Esophagus squamous epithelium (tissue), 5 donors: ENCODE data around the gene FAM241A. TPM values are rescaled to one million over a fixed set of nuclear protein-coding genes. Genes with fewer than 3 reads are reported as not detected.

Experiments used
- DNase-seq: peaks from one replicate; lab custom pipeline; 2025; lab: John Stamatoyannopoulos, UW
- H3K27ac ChIP-seq, 4 donors: fragments of 200-600 bp; sonication (generic); one replicate each; pipeline ENCODE4 v1.5.1; 2016 to 2019; ENCODE audit warnings: mild to moderate bottlenecking in 1 of 4
- H3K27me3 ChIP-seq, 4 donors: fragments of 200-600 bp; sonication (generic); 1 replicate in 3 of 4; 2 replicates in 1 of 4; pipeline versions ENCODE4 v1.5.1 to v1.6.0; 2017 to 2021; ENCODE audit warnings: antibody characterized with exemption in 1 of 4
- H3K36me3 ChIP-seq, 3 donors: fragments of 200-600 bp; sonication (generic); one replicate each; pipeline ENCODE4 v1.5.1; 2016 to 2019
- H3K4me1 ChIP-seq, 3 donors: fragments of 200-600 bp; sonication (generic); one replicate each; pipeline ENCODE4 v1.5.1; 2017 to 2019
- H3K4me3 ChIP-seq, 4 donors: fragments of 200-600 bp; sonication (generic); 1 replicate in 3 of 4; 2 replicates in 1 of 4; pipeline ENCODE4 v1.5.1; 2016 to 2019; ENCODE audit warnings: mild to moderate bottlenecking in 2 of 4, moderate library complexity in 1 of 4
- H3K9me3 ChIP-seq, 3 donors: fragments of 200-600 bp; sonication (generic); one replicate each; pipeline ENCODE4 v1.5.1; 2016 to 2019
- CTCF ChIP-seq, 6 experiments: fragments of 450-650 bp in 4 of 6; fragments of 200-600 bp in 2 of 6; sonication (generic) in 2 of 6; IDR thresholded peaks; one replicate each; pipeline ENCODE4 v1.5.1; 2016 to 2019; ENCODE audit warnings: antibody characterized with exemption in 6 of 6, mild to moderate bottlenecking in 4 of 6, moderate library complexity in 4 of 6
- POLR2A ChIP-seq, 4 donors: fragments of 450-650 bp; IDR thresholded peaks; one replicate each; pipeline ENCODE4 v1.6.1; 2017; ENCODE audit warnings: antibody characterized with exemption in 4 of 4, mild to moderate bottlenecking in 4 of 4, moderate library complexity in 3 of 4
- WGBS, 2 donors: methylation state at CpG; one replicate each; pipeline ENCODE4 v1.1.5; 2018; 5-methylcytosine and 5-hydroxymethylcytosine counted together
- intact Hi-C: fragments of 100-400 bp; cut with DNase I; formaldehyde crosslinking; loops from one replicate; pipeline ENCODE4 v1.15.0; 2022
- total RNA-seq, 4 donors: library from RNA; depleted of rRNA; stranded (reverse); fragments of >200 nt; gene quantifications; one replicate each; pipeline ENCODE4 v1.1.0, GENCODE V29; 2016
- donor health status: DM: yes; HTN: yes; CAD: no.

The FAM241A gene
- total RNA-seq, 4 donors from 2014 or later, result 1.3 to 4.7 (median 4.0) TPM

- TF ChIP-seq CTCF (IDR thresholded peaks at IDR 0.05), result no peak
- no peak for TF ChIP-seq POLR2A (IDR thresholded peaks at IDR 0.05)
- H3K9me3 ChIP-seq, result no peaks in the 10 kb centered on the region
- 83 to 84% methylated on average over 2 of the region's 2 CpGs for WGBS, 2 donors
- peaks cover 0 to 29% (median 5%) of the 10 kb centered on the region in 3 donors for H3K4me1 ChIP-seq
- H3K27me3 ChIP-seq, result no peaks in the 10 kb centered on the region
- no peak overlapping the region for H3K27ac ChIP-seq
- H3K36me3 ChIP-seq, result no peaks in the 10 kb centered on the region
- DNase-seq, result no peak
- no peak overlapping the region for H3K4me3 ChIP-seq
- intact Hi-C loops, result loop anchor here (10.0 kb wide), 1 partner anchor 83 kb away; no protein-coding TSS in a partner anchor
Observed at GRCh38 chr4:112142182-112142581, 3.1 kb upstream of the FAM241A start.

GRCh38 chr4:112143781-112144180 lies 1.5 kb upstream of the FAM241A start:
- Histone ChIP-seq H3K27ac (no peak overlapping the region), H3K9me3 (no peaks in the 10 kb centered on the region), H3K4me1 (peaks cover 0 to 36% (median 8%) of the 10 kb centered on the region in 3 donors), H3K27me3 (no peaks in the 10 kb centered on the region), H3K36me3 (no peaks in the 10 kb centered on the region), H3K4me3 (no peak overlapping the region)
- WGBS, 2 donors, result 92 to 94% methylated on average over 3 of the region's 3 CpGs
- DNase-seq, result no peak
- TF ChIP-seq CTCF (IDR thresholded peaks at IDR 0.05) (no peak), POLR2A (IDR thresholded peaks at IDR 0.05) (no peak)
- intact Hi-C loops, result loop anchor here (10.0 kb wide), 1 partner anchor 81 kb away; no protein-coding TSS in a partner anchor

GRCh38 chr4:112144546-112145325 lies 518 bp upstream of the FAM241A start:
- H3K36me3 ChIP-seq, result no peaks in the 10 kb centered on the region
- WGBS, 2 donors, result 60 to 66% methylated on average over 19 of the region's 20 CpGs
- H3K27ac ChIP-seq, result peak overlapping the region; percentile 87 to 96 (median 92)
- peak overlapping the region; percentile 77 to 87 (median 82) for H3K4me3 ChIP-seq
- peaks cover 0 to 36% (median 8%) of the 10 kb centered on the region in 3 donors for H3K4me1 ChIP-seq
- TF ChIP-seq CTCF (IDR thresholded peaks at IDR 0.05) (no peak), POLR2A (IDR thresholded peaks at IDR 0.05) (no peak)
- H3K9me3 ChIP-seq, result no peaks in the 10 kb centered on the region
- intact Hi-C loops, result loop anchor here (10.0 kb wide), 1 partner anchor 80 kb away; no protein-coding TSS in a partner anchor
- no peaks in the 10 kb centered on the region for H3K27me3 ChIP-seq
- DNase-seq, result no peak

- no peak for DNase-seq
- peaks cover 0 to 34% (median 8%) of the 10 kb centered on the region in 3 donors for H3K4me1 ChIP-seq
- WGBS, 2 donors, result 0 to 1% methylated on average over 9 to 10 of the region's 53 CpGs
- TF ChIP-seq CTCF (IDR thresholded peaks at IDR 0.05) (peak in 1 of 6 experiments; percentile 30), POLR2A (IDR thresholded peaks at IDR 0.05) (no peak)
- peak overlapping the region; percentile 87 to 96 (median 92) for H3K27ac ChIP-seq
- H3K36me3 ChIP-seq, result no peaks in the 10 kb centered on the region
- no peaks in the 10 kb centered on the region for H3K9me3 ChIP-seq
- peak overlapping the region; percentile 77 to 87 (median 82) for H3K4me3 ChIP-seq
- intact Hi-C loops, result loop anchor here (10.0 kb wide), 1 partner anchor 79 kb away; no protein-coding TSS in a partner anchor
- no peaks in the 10 kb centered on the region for H3K27me3 ChIP-seq
Observed at GRCh38 chr4:112145790-112146501, 692 bp downstream of the FAM241A start.
